ENCODE measurements around the gene SHE. TPM values are rescaled to one million over a fixed set of nuclear protein-coding genes. Genes with fewer than 3 reads are reported as not detected.

The SHE gene
- polyA plus RNA-seq, 4 donors = 0.67 to 15.5 (median 3.3) TPM

DNA sequence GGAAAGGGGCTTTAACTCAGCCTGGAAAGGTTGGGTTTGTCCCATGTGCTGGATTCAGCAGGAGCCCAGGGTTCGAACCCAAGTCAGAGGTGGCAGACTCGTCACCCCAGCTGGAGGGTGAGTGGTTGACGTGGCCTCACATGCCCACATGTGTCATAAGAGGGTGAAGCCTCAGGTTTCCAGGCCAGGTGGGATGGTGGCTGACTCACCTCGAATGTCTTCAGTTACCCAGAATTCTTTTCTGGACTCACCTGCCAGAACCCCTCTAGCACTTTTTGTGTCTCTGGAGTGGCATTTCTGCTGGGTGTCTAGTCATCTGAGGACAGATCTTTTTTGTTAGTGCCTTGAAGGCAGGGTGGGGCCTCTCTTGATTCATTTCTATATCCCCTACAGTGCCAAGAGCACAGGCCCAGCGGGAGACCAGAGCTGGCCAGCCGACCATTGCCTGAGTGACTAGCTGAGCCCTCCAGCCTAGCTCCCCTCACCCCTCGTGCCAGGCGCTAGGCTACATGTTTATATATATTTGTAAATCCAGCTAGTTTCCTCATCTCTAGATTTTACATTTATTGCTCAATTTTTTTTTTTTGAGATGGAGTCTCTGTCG is 68.9 kb downstream of the SHE start:
- Histone ChIP-seq H3K9me3 (ENCODE audit: control insufficient read depth in 2 of 2, insufficient read depth in 1 of 2, low read depth in 1 of 2, low read length in 1 of 2) (no peaks in the 10 kb centered on the region), H3K4me3 (ENCODE audit: low read depth in 1 of 3, low read length in 3 of 3) (no peak overlapping the region), H3K36me3 (ENCODE audit: control insufficient read depth in 3 of 3, insufficient read depth in 2 of 3, low read depth in 1 of 3, low read length in 3 of 3) (peaks cover 0 to 4% (median 4%) of the 10 kb centered on the region in 3 donors), H3K27me3 (ENCODE audit: control insufficient read depth in 3 of 3, insufficient read depth in 3 of 3, low read length in 3 of 3) (no peaks in the 10 kb centered on the region), H3K27ac (ENCODE audit: low read depth in 1 of 3, low read length in 2 of 3) (peak overlapping the region in 1 of 3 donors; percentile 14), H3K4me1 (ENCODE audit: control insufficient read depth in 3 of 3, insufficient read depth in 2 of 3, low read depth in 1 of 3, low read length in 2 of 3) (peaks cover 4 to 26% (median 15%) of the 10 kb centered on the region in 3 donors)
- DNase-seq (no peak), FAIRE-seq (no peak)
- 76 to 84% (median 82%) methylated on average over 9 of the region's 9 CpGs for WGBS, 3 donors

- peaks cover 4 to 38% (median 15%) of the 10 kb centered on the region in 3 donors for H3K4me1 ChIP-seq (ENCODE audit: control insufficient read depth in 3 of 3, insufficient read depth in 2 of 3, low read depth in 1 of 3, low read length in 2 of 3)
- no peak for FAIRE-seq
- DNase-seq = no peak
- H3K9me3 ChIP-seq (ENCODE audit: control insufficient read depth in 2 of 2, insufficient read depth in 1 of 2, low read depth in 1 of 2, low read length in 1 of 2) = no peaks in the 10 kb centered on the region
- peak overlapping the region in 1 of 3 donors; percentile 32 for H3K27ac ChIP-seq (ENCODE audit: low read depth in 1 of 3, low read length in 2 of 3)
- WGBS, 3 donors = 65 to 77% (median 72%) methylated on average over 10 of the region's 10 CpGs
- no peak overlapping the region for H3K4me3 ChIP-seq (ENCODE audit: low read depth in 1 of 3, low read length in 3 of 3)
- H3K27me3 ChIP-seq (ENCODE audit: control insufficient read depth in 3 of 3, insufficient read depth in 3 of 3, low read length in 3 of 3) = no peaks in the 10 kb centered on the region
- H3K36me3 ChIP-seq (ENCODE audit: control insufficient read depth in 3 of 3, insufficient read depth in 2 of 3, low read depth in 1 of 3, low read length in 3 of 3) = peaks cover 0 to 4% (median 4%) of the 10 kb centered on the region in 3 donors
Measured at GRCh38 chr1:154431586-154432373, 70.4 kb downstream of the SHE start.

GRCh38 chr1:154430903-154431302 is 71.3 kb downstream of the SHE start:
- no peaks in the 10 kb centered on the region for H3K9me3 ChIP-seq (ENCODE audit: control insufficient read depth in 2 of 2, insufficient read depth in 1 of 2, low read depth in 1 of 2, low read length in 1 of 2)
- peaks cover 0 to 2% (median under 1%) of the 10 kb centered on the region in 3 donors for H3K36me3 ChIP-seq (ENCODE audit: control insufficient read depth in 3 of 3, insufficient read depth in 2 of 3, low read depth in 1 of 3, low read length in 3 of 3)
- FAIRE-seq (no peak), DNase-seq (peak; percentile 77 to 88)
- peaks cover 4 to 38% (median 15%) of the 10 kb centered on the region in 3 donors for H3K4me1 ChIP-seq (ENCODE audit: control insufficient read depth in 3 of 3, insufficient read depth in 2 of 3, low read depth in 1 of 3, low read length in 2 of 3)
- H3K4me3 ChIP-seq (ENCODE audit: low read depth in 1 of 3, low read length in 3 of 3) = no peak overlapping the region
- H3K27ac ChIP-seq (ENCODE audit: low read depth in 1 of 3, low read length in 2 of 3) = peak overlapping the region in 2 of 3 donors; percentile 57 to 71
- no peaks in the 10 kb centered on the region for H3K27me3 ChIP-seq (ENCODE audit: control insufficient read depth in 3 of 3, insufficient read depth in 3 of 3, low read length in 3 of 3)
- 14 to 45% (median 42%) methylated on average over 11 of the region's 11 CpGs for WGBS, 3 donors

DNA sequence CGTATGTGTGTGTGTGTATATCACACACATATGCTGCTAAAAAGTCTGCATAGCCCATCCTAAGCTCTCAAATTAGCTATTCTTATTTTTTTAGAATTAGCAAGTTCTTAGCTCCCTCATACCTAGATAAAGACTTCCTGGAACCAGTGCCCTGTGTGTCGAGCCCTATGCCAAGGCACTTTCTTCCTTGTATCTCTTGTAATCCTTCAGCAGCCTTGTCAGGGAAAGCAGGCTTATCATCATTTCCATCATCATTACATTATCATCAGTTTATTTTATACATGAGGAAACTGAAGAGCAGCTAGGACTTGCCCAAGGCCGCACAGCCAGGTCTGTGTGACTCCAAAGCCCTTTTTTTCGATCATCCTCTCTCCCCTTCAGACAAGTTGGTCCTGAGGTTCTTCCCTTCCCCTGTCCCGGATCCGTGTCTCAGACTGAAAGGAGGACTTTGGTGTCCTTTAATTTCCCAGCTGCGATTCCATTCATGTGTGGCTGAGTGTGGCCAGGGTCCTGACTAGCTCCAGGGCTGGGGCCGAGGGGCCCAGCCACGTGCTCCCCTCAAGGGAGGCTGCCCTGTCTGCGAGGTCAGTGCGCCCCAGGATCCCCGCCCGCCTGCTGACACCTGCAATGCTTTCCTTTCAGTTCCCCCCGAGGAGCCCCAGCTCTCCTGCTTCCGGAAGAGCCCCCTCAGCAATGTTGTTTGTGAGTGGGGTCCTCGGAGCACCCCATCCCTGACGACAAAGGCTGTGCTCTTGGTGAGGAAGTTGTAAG is 72.2 kb downstream of the SHE start:
- Histone ChIP-seq H3K27me3 (ENCODE audit: control insufficient read depth in 3 of 3, insufficient read depth in 3 of 3, low read length in 3 of 3) (no peaks in the 10 kb centered on the region), H3K4me1 (ENCODE audit: control insufficient read depth in 3 of 3, insufficient read depth in 2 of 3, low read depth in 1 of 3, low read length in 2 of 3) (peaks cover 7 to 38% (median 17%) of the 10 kb centered on the region in 3 donors), H3K9me3 (ENCODE audit: control insufficient read depth in 2 of 2, insufficient read depth in 1 of 2, low read depth in 1 of 2, low read length in 1 of 2) (no peaks in the 10 kb centered on the region), H3K36me3 (ENCODE audit: control insufficient read depth in 3 of 3, insufficient read depth in 2 of 3, low read depth in 1 of 3, low read length in 3 of 3) (peaks cover 0 to 2% (median 0%) of the 10 kb centered on the region in 3 donors), H3K4me3 (ENCODE audit: low read depth in 1 of 3, low read length in 3 of 3) (no peak overlapping the region), H3K27ac (ENCODE audit: low read depth in 1 of 3, low read length in 2 of 3) (peak overlapping the region in 2 of 3 donors; percentile 57 to 71)
- FAIRE-seq = no peak
- peak in 1 of 2 donors; percentile 54 for DNase-seq
- WGBS, 3 donors = 26 to 68% (median 48%) methylated on average over 17 of the region's 17 CpGs

Other genes starting within 250 kb of the SHE start
- 100 to 1,000 TPM in 3 of 4 donors, 10 to 100 TPM in 1; 63.2 to 131 (median 119) TPM for gene HAX1, start 229.8 kb downstream of the SHE start, polyA plus RNA-seq
- gene AQP10, start 181.3 kb downstream of the SHE start, polyA plus RNA-seq = 100 to 1,000 TPM in 1 of 4 donors, 10 to 100 TPM in 1, 1 to 10 TPM in 1, under 1 TPM in 1; 0.30 to 103 (median 22.5) TPM
- gene ATP8B2, start 176.9 kb downstream of the SHE start, polyA plus RNA-seq = 10 to 100 TPM in 3 of 4 donors, 1 to 10 TPM in 1; 3.9 to 19.7 (median 14.9) TPM
- gene IL6R, start 97.1 kb downstream of the SHE start, polyA plus RNA-seq = 10 to 100 TPM in 3 of 4 donors, 1 to 10 TPM in 1; 8.8 to 21.2 (median 11.2) TPM
- gene TDRD10, start 193 bp downstream of the SHE start, polyA plus RNA-seq = 1 to 10 TPM in 2 of 4 donors, under 1 TPM in 1, not detected in 1; 0.81 to 3.4 (median 1.6) TPM
- 10 to 100 TPM; 37.1 to 69.1 (median 38.6) TPM for gene UBE2Q1, start 56.2 kb upstream of the SHE start, polyA plus RNA-seq
- gene CHRNB2, start 65.4 kb upstream of the SHE start, polyA plus RNA-seq = under 1 TPM in 2 of 4 donors, not detected in 2; 0.75 to 0.95 TPM
- gene ADAR, start 105.8 kb upstream of the SHE start, polyA plus RNA-seq = 100 to 1,000 TPM in 1 of 4 donors, 10 to 100 TPM in 3; 28.6 to 120 (median 47.5) TPM